ENCODE measurements around the gene SLC2A1. TPM values are rescaled to one million over a fixed set of nuclear protein-coding genes. Genes with fewer than 3 reads are reported as not detected.

The SLC2A1 gene
- total and polyA plus RNA-seq, 2 of the 13 experiments (the other 11 are each of a cell fraction or from before 2014, with no cell fraction given), result 125 to 423 TPM

DNA sequence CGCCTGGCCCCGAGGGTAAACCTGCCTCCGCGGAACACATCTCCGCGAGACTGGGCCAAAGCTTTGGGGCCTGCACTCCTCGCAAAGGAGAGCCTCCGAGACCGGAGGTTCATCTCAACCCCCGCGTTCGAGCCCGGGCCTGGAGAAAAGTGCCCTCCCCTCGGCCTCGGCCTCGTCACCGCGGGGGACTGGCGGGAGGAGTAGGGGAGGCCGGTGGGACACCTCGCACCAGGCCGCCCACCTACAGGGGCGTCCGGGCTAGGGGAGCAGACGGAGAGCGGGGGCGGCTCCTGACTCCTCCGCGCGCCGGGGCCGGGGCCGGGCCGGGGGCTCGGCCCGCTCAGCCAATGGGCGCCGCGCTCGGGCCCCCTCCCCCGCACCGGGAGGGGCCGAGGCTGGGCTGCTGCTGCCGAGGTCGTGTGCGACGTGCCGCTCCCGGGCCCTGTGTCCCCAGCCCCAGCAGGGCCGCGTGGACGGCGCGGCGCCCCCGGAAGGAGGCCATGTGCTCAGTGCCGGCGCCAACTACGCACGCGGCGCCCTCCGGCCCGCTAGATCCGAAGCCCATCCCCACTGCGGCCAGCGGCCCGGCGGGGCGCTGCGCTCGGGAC is 684 bp downstream of the SLC2A1 start (continued):
- TF ChIP-seq, protein P1, sequence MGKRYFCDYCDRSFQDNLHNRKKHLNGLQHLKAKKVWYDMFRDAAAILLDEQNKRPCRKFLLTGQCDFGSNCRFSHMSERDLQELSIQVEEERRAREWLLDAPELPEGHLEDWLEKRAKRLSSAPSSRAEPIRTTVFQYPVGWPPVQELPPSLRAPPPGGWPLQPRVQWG (CRISPR knock-in tag; IDR thresholded peaks at IDR 0.05; ENCODE audit: borderline replicate concordance, low read depth), result no peak
- TF ChIP-seq AHR (CRISPR knock-in tag; IDR thresholded peaks at IDR 0.05) (no peak), KLF12 (CRISPR knock-in tag; IDR thresholded peaks at IDR 0.05; ENCODE audit: borderline replicate concordance) (peak; percentile 75; the same call in 1 of the 2 replicates), ZFYVE20 (CRISPR knock-in tag; IDR thresholded peaks at IDR 0.05; ENCODE audit: borderline replicate concordance, low read depth) (no peak), CBFB (CRISPR knock-in tag; IDR thresholded peaks at IDR 0.05) (no peak), GABPA (IDR thresholded peaks at IDR 0.05; ENCODE audit: low read depth, low read length) (no peak), GABPA (CRISPR knock-in tag; IDR thresholded peaks at IDR 0.05; ENCODE audit: low read depth) (no peak), BORCS8-MEF2B (CRISPR knock-in tag; IDR thresholded peaks at IDR 0.05) (no peak), HNRNPL (IDR thresholded peaks at IDR 0.05; ENCODE audit: low read depth, low read length) (peak; percentile 62; the same call in 1 of the 2 replicates), ZNF460 (CRISPR knock-in tag; IDR thresholded peaks at IDR 0.05; ENCODE audit: borderline replicate concordance) (no peak), ZNF260 (CRISPR knock-in tag; IDR thresholded peaks at IDR 0.05; ENCODE audit: borderline replicate concordance, low read depth) (no peak), ZNF232 (CRISPR knock-in tag; IDR thresholded peaks at IDR 0.05; ENCODE audit: borderline replicate concordance) (no peak), KLF13 (CRISPR knock-in tag; IDR thresholded peaks at IDR 0.05) (no peak), RFX5 (IDR thresholded peaks at IDR 0.05; ENCODE audit: low read depth, low read length) (no peak), HMGA1 (CRISPR knock-in tag; conservative IDR thresholded peaks at IDR 0.05) (no peak), DMAP1 (CRISPR knock-in tag; IDR thresholded peaks at IDR 0.05) (no peak), ZFP36L1 (CRISPR knock-in tag; IDR thresholded peaks at IDR 0.05) (no peak), NR2F1 (CRISPR knock-in tag; IDR thresholded peaks at IDR 0.05) (no peak), CC2D1A (CRISPR knock-in tag; IDR thresholded peaks at IDR 0.05) (no peak), MAFG (CRISPR knock-in tag; IDR thresholded peaks at IDR 0.05) (no peak), MLLT10 (CRISPR knock-in tag; IDR thresholded peaks at IDR 0.05) (no peak), MTA3 (CRISPR knock-in tag; IDR thresholded peaks at IDR 0.05) (no peak), CAMTA2 (CRISPR knock-in tag; IDR thresholded peaks at IDR 0.05; ENCODE audit: borderline replicate concordance) (peak; percentile 72; the same call in 1 of the 2 replicates), ZFY (CRISPR knock-in tag; IDR thresholded peaks at IDR 0.05) (peak; percentile 82)
- TF ChIP-seq, protein P2, sequence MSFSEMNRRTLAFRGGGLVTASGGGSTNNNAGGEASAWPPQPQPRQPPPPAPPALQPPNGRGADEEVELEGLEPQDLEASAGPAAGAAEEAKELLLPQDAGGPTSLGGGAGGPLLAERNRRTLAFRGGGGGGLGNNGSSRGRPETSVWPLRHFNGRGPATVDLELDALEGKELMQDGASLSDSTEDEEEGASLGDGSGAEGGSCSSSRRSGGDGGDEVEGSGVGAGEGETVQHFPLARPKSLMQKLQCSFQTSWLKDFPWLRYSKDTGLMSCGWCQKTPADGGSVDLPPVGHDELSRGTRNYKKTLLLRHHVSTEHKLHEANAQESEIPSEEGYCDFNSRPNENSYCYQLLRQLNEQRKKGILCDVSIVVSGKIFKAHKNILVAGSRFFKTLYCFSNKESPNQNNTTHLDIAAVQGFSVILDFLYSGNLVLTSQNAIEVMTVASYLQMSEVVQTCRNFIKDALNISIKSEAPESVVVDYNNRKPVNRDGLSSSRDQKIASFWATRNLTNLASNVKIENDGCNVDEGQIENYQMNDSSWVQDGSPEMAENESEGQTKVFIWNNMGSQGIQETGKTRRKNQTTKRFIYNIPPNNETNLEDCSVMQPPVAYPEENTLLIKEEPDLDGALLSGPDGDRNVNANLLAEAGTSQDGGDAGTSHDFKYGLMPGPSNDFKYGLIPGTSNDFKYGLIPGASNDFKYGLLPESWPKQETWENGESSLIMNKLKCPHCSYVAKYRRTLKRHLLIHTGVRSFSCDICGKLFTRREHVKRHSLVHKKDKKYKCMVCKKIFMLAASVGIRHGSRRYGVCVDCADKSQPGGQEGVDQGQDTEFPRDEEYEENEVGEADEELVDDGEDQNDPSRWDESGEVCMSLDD (CRISPR knock-in tag; IDR thresholded peaks at IDR 0.05; ENCODE audit: borderline replicate concordance), result no peak
- TF ChIP-seq, protein P3, sequence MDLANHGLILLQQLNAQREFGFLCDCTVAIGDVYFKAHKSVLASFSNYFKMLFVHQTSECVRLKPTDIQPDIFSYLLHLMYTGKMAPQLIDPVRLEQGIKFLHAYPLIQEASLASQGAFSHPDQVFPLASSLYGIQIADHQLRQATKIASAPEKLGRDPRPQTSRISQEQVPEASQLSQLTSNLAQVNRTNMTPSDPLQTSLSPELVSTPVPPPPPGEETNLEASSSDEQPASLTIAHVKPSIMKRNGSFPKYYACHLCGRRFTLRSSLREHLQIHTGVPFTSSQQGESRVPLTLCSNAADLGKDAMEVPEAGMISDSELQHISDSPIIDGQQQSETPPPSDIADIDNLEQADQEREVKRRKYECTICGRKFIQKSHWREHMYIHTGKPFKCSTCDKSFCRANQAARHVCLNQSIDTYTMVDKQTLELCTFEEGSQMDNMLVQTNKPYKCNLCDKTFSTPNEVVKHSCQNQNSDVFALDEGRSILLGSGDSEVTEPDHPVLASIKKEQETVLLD (CRISPR knock-in tag; IDR thresholded peaks at IDR 0.05; ENCODE audit: low read depth), result no peak
- TF ChIP-seq, protein P4, sequence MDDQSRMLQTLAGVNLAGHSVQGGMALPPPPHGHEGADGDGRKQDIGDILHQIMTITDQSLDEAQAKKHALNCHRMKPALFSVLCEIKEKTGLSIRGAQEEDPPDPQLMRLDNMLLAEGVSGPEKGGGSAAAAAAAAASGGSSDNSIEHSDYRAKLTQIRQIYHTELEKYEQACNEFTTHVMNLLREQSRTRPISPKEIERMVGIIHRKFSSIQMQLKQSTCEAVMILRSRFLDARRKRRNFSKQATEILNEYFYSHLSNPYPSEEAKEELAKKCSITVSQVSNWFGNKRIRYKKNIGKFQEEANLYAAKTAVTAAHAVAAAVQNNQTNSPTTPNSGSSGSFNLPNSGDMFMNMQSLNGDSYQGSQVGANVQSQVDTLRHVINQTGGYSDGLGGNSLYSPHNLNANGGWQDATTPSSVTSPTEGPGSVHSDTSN (CRISPR knock-in tag; IDR thresholded peaks at IDR 0.05; ENCODE audit: borderline replicate concordance), result no peak
